Activated naive CD8-positive, alpha-beta T cell treated with anti-CD3 and anti-CD28 coated beads, Interleukin-2, amount 50 U/mL, for 16 hours (primary cell): ENCODE results near the gene PIGN.
"Not testable (repeated sequence)": the region's sequence is repeated elsewhere in the genome, so short reads cannot be mapped to it uniquely, and the experiment has no call there.

Source experiments
- DNase-seq: peaks from one replicate; pipeline ENCODE4 v3.0.0-alpha.2; 2020; ENCODE audit warnings: low read depth, low spot score

The PIGN gene

DNA sequence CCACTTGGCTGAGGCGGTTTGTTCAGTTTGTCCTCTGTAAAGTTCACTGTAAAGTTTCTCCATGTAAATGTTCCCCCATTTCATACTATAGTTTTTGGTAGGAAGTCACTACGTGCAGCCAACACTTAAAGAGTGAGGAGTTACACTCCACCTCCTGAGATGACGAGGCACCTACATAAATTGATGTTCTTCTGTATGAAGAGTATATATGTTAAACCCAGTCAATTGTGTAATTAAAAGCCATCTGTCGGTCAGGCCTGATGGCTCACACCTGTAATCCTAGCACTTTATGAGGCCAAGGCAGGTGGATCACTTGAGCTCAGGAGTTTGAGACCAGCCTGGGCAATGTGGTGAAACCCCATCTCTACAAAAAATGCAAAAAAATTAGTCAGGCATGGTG lies 7.6 kb downstream of the PIGN start:
- DNase-seq: no peak

DNA sequence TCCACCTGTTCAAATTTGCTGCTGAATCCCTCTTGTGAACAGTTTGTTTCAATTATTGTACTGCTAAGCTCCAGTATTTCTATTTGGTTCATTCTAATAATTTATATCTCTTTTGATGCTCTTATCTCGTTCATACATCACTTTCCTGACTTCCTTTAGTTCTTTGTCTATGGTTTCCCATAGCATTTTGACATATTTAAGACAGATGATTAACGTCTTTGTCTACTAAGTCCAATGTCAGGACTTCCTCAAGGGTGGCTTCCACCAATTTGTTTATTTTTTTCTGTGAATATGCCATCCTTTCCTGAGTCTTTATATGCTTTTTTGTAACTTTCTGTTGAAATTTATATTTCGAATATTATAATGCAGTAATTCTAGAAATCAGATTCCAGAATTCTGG lies 9.6 kb downstream of the PIGN start:
- DNase-seq: no peak

DNA sequence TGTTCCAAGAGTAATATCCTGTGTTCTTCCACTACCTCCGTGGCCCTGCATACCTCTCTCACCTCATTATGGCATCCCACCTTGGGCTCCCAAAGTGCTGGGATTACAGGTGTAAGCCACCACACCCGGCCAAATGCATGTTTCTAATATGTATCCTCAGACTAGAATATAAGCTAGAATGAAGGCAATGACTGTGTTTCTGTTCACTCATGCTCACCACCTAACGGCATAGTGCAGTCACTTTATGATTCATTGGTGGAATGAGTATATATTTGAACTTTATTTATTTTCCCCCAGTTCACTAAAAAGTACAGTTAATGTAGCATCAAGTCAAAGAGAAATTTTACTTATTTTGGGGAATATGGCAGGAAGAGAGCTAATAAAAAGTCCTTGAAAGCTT lies 11.3 kb downstream of the PIGN start:
- no peak for DNase-seq

DNA sequence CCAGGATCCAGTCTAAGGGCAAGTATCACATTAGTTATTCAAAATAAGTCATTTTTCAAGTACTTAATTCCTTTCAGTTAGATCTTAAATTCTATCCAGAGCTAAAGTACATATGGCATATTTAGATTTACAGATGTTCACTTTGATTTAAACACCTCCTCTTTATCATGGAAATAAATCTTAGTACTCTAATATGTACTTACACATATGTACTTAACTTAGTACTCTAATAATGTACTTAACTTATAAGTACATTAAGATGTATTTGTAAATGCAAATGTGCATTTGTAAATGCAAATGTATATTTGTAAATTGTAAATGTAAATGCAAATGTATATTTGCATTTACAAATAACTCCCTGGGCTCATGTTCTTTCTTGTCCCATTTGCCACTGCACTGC lies 14.6 kb downstream of the PIGN start:
- no peak for DNase-seq

DNA sequence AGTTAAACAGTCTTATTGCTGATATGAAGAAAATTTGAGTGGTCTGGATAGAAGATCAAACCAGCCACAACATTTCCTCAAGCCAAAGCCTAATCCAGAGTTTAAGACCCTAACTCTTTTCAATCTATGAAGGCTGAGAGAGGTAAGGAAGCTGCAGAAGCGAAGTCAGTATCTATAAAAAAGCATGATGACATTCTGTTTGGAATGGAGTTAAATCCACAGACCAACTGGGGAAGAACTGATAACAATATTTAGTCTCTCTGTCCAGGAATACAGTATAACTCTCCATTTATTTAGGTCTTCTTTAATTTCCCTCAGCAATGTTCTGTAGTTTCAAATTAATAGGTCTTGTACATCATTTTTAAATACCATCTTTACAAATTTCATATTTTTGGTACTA lies 16.0 kb downstream of the PIGN start:
- no peak for DNase-seq

DNA sequence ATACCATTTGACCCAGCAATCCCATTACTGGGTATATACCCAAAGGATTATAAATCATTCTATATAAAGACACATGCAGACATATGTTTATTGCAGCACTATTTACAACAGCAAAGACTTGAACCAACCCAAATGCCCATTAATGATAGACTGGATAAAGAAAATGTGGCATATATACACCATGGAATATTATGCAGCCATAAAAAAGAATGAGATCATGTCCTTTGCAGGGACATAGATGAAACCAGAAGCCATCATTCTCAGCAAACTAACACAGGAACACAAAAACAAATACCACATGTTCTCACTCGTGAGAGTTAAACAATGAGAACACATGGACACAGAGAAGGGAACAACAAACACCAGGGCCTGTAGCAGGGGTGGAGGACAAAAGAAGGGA lies 20.3 kb downstream of the PIGN start:
- not testable (repeated sequence) for DNase-seq

DNA sequence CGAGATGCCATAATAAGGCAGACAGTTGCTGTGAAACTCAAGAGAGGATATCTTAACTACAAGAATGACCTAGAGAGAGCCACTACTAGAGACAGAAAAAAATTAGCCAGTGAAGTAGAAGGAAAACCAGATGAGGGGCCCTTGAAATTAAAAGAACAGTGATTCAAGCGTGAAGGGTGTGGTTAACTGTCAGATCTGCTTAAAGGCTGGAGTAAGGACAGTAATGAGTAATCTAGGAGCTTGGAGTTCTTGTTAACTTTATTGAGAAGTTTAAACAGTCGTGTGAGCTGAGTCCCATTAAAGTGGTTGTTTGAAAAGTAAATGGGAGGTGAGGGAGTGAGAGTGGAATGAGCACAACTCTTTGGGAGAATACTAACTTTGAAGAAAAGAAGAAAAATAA lies 21.3 kb downstream of the PIGN start:
- DNase-seq: no peak

DNA sequence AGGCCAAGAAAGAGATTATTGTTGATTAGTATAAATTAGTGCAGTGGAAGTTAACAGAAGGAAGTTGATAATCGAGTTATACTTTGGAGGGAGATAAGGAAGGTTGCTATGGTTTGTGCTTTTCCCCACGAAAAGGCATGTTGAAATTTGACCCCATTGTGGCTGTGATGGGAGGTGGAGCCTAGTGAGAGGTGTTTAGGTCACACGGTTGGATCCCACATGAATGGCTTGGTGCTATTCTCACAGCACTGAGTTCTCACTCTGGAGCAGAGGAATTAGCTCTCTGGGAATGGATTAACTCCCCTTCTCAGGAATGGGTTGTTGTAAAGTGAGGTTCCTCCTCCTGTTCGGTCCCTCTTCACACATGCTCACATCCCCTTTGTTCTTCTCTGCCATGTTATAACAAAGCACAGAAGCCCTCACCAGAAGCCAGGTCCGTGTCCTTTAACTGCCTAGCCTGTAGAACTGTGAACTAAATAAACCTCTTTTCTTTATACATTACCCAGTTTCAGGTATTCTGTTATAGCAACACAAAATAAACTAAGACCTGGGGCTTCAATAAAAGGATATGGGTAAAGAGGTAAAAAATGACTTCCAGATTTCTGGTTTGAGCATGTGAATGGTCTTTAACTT lies 21.9 kb downstream of the PIGN start:
- DNase-seq: no peak

DNA sequence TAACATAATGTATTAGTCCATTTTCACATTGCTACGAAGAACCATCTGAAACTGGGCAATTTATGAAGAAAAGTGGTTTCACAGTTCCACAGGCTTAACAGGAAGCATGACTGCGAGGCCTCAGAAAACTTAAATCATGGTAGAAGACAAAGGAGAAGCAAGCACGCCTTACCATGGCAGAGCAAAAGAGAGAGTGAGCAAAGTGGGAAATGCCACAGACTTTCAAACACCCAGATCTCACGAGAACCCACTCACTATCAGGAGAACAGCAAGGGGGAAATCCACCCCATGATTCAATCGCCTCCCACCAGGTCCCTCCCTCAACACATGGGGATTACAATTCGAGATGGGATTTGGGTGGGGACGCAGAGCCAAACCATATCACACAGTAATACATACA lies 22.5 kb downstream of the PIGN start:
- DNase-seq: no peak

DNA sequence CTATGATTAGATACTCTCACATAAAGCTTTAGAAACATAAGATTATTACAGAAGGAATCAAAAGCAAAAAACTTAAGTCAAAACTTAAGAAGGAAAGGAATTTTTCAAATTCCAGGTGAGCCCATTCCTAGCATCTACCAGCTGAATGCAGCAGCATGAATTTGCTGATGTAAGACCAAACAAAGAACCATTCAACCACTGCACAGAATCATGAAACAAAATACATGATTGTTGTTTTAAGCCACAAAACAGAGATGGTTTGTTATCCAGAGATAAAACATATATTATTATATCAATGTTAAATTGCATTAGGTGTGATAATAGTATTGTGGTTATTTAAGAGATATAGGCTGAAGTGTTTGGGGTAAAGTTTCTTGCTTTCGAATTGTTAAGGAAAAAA lies 29.0 kb downstream of the PIGN start:
- no peak for DNase-seq

DNA sequence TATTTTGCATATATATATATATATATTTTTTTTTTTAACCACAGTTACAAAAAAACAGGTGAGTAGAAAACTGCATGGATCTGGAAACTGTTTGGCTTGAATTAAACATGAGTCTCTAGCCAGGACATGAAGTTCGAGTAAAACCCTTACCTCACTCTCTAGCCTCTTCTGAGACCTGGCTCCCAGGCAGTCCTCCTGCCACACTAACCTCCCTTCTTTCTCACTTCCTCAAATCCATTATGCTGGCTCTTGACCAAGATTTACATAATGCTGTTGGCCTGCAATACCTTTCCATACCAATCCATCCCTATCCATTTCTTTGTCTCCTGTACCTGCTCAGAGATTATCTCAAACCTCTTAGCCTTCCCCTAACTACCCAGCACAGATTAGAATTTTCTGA lies 34.0 kb downstream of the PIGN start:
- no peak for DNase-seq

DNA sequence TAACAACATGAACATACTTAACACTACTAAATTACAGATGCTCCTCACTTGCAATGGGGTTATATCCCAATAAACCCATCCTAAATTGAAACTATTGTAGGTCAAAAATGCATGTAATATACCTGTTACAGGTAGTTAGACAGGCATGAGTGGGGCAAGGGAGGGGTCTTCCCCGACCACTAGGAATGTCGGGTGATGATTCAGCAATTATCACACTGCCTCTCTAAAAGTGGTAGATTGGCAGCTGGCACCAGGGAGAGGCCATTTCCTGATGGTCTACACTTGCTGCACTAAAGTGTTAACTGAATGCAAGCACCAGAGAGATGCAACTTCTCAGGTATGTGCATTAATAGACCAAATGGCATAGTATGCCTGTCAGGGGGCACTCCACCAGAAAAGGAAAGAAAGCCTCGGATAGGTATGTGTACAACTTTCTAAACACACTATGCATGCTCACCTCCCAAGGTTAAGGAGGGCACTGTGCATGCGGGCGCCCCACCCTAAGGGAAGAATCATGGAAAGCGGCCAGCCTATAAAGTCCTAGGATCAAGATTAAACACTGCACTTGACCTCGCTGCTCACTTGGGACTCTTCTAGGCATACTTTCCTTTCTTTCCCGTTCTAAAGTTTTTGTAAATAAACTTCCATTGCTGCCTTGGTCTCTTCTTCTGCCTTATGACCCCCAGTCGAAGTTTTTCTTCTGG lies 35.6 kb downstream of the PIGN start:
- DNase-seq: no peak

DNA sequence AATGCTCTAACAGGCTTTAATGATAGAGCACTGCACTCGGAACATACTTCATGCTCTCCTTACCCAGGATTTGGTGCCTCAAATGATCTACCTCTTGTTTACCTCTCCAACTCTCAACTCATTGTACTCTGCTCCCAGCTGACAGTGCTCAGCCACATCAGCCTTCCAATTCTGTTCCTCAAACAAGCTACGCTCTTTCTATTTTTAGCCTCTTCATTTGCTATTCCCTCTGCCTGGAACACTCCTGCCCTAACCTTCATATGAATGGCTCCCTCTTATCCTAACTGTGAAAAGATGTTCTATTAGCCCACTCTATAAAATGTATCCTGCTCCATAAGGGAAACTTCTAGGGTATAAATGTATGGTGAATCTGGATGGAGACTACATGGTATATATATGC lies 42.5 kb downstream of the PIGN start:
- DNase-seq: no peak

DNA sequence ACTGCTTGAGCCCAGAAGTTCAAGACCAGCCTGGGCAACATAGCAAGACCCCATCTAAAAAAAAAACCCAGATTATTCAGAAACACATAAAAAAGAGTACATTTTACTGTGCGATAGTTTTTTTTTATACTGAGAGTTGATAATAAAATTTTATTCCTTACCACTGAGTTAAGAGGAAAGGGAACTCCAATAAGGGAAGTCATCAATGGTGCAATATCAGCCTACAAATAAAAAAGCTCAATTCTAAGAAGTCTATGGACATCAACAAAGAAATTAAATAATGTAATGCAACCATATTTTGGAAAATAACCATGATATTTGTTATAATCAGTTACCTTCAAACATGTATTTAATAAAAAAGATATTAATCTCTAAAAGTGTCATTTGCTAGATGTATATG lies 46.6 kb downstream of the PIGN start:
- no peak for DNase-seq

DNA sequence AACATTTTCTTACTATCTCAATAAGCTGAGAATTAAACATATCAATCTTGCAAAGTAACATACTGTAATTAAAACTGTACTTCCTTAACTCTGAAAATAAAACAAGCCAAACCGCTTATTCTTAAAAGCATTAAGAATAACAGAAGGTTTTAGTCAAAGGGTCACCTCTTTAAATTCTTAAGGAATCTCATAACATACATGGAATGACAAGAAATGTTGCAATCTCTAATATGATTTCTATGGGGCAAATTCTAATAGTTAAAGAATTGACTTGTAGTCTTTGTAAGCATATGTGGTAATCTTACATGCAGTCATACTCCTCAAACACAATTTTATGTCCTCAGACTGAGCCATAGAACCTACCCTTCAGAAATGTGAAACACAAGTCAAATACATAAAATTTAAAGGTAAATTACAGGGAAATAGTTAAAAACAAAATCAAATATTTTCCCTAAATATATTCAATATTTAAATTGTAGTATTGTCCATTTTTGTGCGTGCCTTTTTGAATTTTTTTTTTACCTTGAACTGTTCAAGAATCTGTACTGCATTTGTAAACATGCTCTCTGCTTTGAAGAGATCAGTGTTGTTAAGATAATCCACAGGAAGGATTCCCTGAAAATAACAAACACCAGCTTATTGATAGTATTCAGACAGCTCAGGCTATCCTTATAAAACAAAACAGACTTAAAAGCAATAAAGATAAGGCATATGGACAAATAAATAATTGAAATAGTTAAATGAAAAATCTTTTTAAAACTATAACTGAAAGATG lies 48.2 kb downstream of the PIGN start:
- DNase-seq: no peak

DNA sequence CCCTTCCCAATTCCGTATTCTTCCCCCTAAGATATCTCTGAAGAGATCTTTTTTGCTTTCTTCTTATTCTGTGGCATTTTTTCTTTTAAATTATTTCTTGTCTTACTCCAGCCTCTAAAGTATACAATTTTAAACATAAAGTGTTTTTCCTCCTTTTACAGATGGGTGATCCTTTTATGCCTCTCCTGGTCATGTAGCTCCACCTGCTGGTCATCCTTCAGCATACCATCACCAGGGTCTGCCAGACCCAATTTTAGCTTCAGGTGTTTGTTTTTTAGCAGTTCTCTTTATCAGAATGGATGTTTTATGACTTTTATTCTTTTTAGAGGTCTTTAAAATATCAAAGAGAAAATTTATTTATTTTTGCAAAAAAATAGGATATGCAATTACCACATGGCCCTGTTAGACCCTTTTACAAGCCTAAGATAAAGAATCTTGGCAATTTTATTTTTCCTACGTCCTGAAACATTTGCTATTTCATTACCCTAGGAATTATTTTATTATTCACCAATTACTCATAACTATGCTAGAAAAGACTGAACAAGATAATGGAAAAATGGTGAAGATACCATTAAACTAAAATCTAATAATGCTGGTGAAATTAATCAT lies 55.5 kb downstream of the PIGN start:
- peak; percentile 31 for DNase-seq

DNA sequence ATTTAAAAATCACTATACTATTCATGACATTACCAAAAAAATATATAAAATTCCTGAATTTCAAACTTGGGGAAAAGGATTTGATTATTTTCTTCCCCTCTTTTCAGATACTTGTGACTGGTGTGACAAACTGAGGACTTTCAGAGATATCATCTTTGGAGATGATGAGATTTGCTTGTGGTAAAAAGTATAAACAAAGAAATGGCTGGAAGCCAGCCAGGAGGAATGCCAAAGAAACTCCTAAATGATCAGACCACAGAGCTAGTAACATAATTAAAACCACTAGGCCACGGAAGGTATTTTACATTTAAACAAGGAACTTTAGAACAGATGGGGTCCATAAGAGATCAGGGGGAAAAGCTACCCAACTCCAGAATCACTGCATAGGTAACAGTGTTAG lies 58.7 kb downstream of the PIGN start:
- DNase-seq: no peak

DNA sequence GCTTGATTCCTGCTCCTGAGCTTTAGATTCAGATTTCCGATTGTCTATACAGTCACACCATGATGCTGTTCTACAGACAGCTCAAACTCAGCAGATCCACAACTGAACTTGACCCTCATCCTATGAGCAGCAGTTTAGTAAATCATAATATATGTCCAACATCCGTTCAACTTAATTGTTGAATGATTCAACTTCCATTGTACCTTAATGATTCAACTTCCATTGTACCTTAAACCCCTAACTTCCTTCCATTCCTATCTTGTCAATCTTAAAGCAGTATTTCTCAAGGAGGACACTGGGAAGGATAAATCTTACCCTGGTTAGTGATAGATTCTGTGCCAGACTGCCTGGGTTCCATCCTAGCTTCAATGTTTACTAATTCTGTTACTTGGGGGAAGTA lies 60.1 kb downstream of the PIGN start:
- DNase-seq: no peak

DNA sequence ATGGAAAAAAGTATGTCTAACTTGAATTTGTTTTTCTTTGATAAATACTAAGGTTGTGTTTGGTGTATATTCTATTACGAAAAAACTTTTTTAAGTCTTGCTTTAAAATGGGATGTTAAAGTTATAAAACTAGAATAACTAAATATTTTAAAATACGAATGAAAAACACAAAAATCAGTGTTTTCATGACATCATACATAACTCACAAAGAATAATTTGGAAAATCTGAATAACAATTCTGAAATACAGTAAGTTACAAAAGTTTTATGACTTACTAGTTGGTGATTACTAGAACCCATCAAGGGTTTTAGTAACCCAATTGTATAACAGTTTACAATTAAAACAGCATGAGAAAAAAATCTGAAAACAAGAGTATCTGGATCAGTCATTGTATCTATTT lies 61.2 kb downstream of the PIGN start:
- no peak for DNase-seq

DNA sequence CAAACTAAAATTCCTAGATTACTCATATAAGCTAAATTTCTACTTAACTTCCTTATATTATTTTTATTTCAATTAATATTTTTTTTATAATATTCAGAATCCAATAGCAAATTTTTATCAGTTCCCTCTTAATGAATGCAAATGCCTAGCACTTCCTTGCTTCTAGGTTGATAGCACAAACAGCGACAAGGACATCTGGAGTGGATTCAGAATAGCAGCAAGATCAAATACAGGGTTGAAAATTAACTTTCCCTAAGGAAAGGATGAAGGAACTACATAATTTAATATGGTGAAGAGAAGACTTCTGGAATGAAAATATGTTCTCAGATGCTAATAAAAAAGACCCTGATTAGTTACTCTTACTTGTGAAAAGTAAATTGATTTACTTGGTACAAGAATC lies 64.5 kb downstream of the PIGN start:
- no peak for DNase-seq

DNA sequence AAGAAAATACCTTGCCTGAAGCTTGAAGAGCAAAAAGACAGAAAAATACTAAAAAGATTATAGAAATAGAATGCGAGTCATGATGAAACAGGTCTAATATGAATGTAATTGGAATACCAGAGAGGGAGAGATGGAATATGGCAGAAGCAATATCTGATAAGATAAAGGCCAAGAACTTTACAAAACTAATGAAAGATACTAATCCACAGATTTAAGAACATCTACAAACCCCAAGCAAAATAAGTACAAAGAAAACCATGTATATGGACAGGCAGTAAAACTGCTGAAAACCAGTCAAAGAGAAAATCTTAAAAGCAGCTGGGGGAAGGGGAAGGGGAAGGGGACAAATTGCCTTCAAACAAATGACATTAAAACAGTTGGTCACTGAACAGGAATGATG lies 67.0 kb downstream of the PIGN start:
- no peak for DNase-seq

DNA sequence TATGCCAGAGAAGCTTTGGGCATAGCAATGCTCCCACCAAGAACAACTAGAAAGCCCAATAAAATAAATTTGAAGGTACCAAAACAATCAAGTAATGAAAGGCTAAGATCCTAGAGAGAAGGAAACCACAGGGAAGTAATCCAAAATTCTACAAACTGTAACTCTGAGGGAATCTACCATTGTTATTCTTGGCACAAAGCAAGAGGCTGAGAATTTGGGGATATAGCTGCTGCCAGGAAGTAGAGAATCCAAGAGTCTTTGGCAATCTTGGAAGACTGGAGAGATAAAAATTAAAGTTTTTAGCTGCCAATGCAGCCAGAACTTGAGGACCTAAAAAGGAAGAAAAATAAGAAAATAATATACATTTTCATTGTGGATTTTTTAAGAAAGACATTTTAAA lies 68.5 kb downstream of the PIGN start:
- DNase-seq: no peak

DNA sequence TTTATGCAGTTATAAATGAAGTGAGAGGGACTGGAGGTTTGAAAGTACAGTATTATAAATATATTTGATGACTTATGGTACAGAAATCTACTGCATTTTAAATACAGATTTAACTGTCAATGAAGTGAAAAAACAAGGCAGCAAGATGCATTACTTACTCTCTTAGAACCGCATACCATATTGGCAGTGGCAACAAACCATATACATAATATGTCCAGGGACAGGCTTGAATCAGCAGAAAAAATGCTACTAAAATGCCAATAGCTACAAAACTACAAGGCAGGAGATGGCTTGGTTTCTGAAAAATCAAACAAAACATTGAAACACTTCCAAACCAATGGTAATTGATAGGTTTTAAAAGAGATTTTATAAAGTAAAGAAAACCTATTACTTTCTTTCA lies 77.2 kb downstream of the PIGN start:
- no peak for DNase-seq
